Peyer's patch (tissue), 4 donors: ENCODE measurements around the gene RNF130.

Experiments used
- CTCF ChIP-seq, 6 experiments: fragments of 450-650 bp in 4 of 6; fragments of 200-600 bp in 2 of 6; sonication (generic) in 1 of 6; IDR thresholded peaks; one replicate each; pipeline ENCODE4 v1.5.1; 2017 to 2019; ENCODE audit warnings: antibody characterized with exemption in 6 of 6, mild to moderate bottlenecking in 3 of 6, moderate library complexity in 1 of 6
- POLR2A ChIP-seq, 2 donors: fragments of 450-650 bp; IDR thresholded peaks; one replicate each; pipeline ENCODE4 v1.5.1; 2017; ENCODE audit warnings: antibody characterized with exemption in 2 of 2, mild to moderate bottlenecking in 2 of 2, moderate library complexity in 2 of 2

GRCh38 chr5:179919487-179920060, 152.0 kb downstream of the RNF130 start:
- no peak for TF ChIP-seq CTCF (IDR thresholded peaks at IDR 0.05)
- no peak for TF ChIP-seq POLR2A (IDR thresholded peaks at IDR 0.05)
